Chondrocyte (in vitro differentiated cells): ENCODE measurements around the gene NRL. TPM values are rescaled to one million over a fixed set of nuclear protein-coding genes. Genes with fewer than 3 reads are reported as not detected.
A peak's percentile ranks its signal among the peaks of the same experiment; 100 is the strongest.

Source experiments
- DNase-seq: peaks from one replicate; pipeline ENCODE4 v3.0.0; 2021; ENCODE audit warnings: mixed read lengths, low spot score
- H3K27ac Mint-ChIP-seq: one replicate; pipeline ENCODE4 v1.8.0; 2021; ENCODE audit warnings: mild to moderate bottlenecking, moderate library complexity, mixed read lengths; ENCODE audit not compliant: unreplicated experiment
- H3K27me3 Mint-ChIP-seq: 2 replicates; pipeline ENCODE4 v1.8.0; 2021; ENCODE audit warnings: low read depth, mixed read lengths
- H3K36me3 Mint-ChIP-seq: 2 replicates; pipeline ENCODE4 v1.8.0; 2021; ENCODE audit warnings: low read depth, mixed read lengths
- H3K4me1 Mint-ChIP-seq: 2 replicates; pipeline ENCODE4 v1.8.0; 2021; ENCODE audit warnings: low read depth, mild to moderate bottlenecking, mixed read lengths
- H3K4me3 Mint-ChIP-seq: one replicate; pipeline ENCODE4 v1.8.0; 2021; ENCODE audit warnings: mild to moderate bottlenecking, moderate library complexity, mixed read lengths; ENCODE audit not compliant: unreplicated experiment
- H3K9me3 Mint-ChIP-seq: 2 replicates; pipeline ENCODE4 v1.8.0; 2021; ENCODE audit warnings: low read depth, mixed read lengths
- total RNA-seq: library from RNA; stranded (reverse); gene quantifications from 3 replicates; pipeline ENCODE4 v1.2.1, GENCODE V29; 2021
- TF ChIP-seq, protein P1 (sequence below): fragments of 200-600 bp; sonication (generic); IDR thresholded peaks from 2 replicates; pipeline ENCODE4 v1.5.0; 2021; ENCODE audit warnings: antibody characterized with exemption, mild to moderate bottlenecking, moderate library complexity

NRL gene
- total RNA-seq, 1 donor from 2014 or later = 1.6 TPM

DNA sequence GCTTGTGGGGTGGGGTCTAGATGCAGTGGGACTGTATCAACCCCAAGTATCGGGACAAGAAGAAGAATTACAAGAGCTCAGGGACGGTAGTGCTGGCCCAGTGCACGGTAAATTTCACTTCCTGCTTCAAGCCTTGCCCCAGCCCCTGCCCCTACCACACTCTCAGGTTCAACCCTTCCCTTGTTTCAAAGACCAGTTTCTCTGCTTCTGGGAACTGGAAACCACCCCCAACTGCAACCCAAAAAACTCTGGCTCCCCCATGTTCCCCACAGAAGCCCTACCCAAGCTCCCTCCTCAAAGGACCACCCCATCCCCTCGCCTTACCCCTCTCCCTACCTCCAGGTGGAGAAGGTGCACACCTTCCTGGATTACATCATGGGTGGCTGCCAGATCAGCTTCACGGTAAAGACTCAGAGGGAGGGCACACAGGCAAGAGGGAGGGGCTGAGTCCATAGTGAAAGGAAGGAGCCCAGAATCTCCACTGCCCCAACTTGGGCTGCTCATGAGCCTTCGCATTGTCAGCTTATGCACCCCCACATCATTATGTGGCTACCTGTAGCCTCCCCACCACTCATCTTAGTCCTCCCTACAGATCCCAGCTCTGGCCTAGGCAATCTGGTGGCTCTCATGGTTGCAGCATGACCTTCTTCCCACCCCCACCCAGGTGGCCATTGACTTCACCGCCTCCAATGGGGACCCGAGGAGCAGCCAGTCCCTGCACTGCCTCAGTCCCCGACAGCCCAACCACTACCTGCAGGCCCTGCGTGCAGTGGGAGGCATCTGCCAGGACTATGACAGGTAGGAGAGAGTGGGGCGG, 39.1 kb downstream of the NRL start:
- peaks cover 1% of the 10 kb centered on the region for H3K4me1 Mint-ChIP-seq
- no peaks in the 10 kb centered on the region for H3K36me3 Mint-ChIP-seq
- no peak overlapping the region for H3K4me3 Mint-ChIP-seq
- H3K27me3 Mint-ChIP-seq = peaks cover 28% of the 10 kb centered on the region
- H3K27ac Mint-ChIP-seq = no peak overlapping the region
- no peaks in the 10 kb centered on the region for H3K9me3 Mint-ChIP-seq
- TF ChIP-seq, protein P1, sequence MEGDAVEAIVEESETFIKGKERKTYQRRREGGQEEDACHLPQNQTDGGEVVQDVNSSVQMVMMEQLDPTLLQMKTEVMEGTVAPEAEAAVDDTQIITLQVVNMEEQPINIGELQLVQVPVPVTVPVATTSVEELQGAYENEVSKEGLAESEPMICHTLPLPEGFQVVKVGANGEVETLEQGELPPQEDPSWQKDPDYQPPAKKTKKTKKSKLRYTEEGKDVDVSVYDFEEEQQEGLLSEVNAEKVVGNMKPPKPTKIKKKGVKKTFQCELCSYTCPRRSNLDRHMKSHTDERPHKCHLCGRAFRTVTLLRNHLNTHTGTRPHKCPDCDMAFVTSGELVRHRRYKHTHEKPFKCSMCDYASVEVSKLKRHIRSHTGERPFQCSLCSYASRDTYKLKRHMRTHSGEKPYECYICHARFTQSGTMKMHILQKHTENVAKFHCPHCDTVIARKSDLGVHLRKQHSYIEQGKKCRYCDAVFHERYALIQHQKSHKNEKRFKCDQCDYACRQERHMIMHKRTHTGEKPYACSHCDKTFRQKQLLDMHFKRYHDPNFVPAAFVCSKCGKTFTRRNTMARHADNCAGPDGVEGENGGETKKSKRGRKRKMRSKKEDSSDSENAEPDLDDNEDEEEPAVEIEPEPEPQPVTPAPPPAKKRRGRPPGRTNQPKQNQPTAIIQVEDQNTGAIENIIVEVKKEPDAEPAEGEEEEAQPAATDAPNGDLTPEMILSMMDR = no peak
- DNase-seq = no peak

DNA sequence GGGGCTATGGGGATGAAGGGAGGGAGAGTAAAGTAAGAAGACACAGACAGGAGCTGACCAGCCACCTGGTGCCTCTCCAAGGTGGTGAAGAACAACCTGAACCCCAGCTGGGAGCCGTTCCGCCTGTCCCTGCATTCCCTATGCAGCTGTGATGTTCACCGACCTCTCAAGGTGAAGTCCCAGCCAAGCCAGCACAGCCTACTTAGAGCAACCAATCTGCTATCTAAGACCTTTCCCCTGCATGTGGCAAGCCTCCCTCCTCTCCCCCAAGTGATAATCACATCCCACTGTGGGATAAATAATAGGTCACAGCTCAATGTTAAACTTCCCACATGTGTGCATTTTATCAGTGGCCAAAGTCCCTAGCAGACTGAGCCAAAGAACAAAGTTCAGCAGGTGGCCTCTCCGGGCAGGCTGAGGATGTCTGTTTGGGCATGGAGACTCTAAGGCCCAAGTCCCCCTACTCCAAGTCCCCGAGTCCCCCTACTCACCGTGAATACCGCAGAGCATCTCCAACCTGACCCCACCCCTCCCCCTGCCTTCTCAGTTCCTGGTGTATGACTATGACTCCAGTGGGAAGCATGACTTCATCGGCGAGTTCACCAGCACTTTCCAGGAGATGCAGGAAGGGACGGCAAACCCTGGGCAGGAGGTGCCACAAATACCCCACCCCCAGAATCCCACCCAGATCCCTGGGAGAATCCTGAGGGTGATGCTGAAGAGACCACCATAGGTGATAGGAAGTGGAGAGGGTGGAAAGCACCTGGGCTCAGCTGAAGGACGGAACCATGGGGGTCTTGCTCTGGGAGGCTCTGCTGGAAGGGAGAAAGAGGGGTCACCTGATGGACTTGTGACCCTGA, 39.9 kb downstream of the NRL start:
- Mint-ChIP-seq H3K9me3 (no peaks in the 10 kb centered on the region), H3K27me3 (peaks cover 29% of the 10 kb centered on the region), H3K4me3 (no peak overlapping the region), H3K27ac (no peak overlapping the region), H3K4me1 (no peaks in the 10 kb centered on the region), H3K36me3 (no peaks in the 10 kb centered on the region)
- DNase-seq = no peak
- TF ChIP-seq, protein P1 = no peak

DNA sequence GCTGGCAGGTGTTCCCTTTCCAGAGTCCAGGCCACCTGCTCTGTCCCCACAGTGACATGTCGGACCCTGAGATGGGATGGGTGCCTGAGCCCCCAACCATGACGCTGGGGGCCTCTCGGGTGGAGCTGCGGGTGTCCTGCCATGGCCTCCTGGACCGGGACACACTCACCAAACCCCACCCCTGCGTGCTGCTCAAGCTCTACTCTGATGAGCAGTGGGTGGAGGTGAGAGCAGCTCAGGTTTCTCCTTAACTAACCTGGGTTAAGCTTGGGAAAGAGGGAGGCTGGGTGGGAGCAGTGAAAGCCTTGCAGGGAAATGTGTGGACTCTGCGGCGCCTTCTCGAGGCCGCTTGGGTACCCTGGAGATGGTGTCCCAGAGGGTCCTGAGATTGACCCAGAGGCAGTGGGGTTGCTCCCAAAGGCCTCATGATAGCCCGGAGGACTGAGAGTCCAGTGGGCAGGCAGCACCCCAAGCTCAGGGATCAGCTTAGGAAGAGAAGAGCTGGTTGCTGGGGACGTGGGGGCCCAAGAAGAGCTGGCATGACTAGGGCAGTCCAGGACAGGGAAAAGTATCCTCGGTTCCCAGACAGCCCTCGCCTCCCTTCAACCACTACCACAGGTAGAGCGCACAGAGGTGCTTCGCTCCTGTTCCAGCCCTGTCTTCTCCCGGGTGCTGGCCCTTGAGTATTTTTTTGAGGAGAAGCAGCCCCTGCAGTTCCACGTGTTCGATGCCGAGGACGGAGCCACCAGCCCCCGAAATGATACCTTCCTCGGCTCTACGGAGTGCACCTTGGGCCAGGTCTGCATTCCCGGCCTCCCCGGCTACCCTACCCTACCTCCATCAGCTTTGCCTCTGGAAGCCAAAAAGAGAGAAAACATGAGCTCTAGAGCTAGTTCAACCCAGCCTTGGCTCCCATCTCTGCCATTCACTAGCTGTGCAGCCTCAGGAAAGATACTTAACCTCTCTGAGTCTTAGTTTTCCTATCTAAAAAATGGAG, 41.6 kb downstream of the NRL start:
- H3K27me3 Mint-ChIP-seq = peaks cover 23% of the 10 kb centered on the region
- no peaks in the 10 kb centered on the region for H3K4me1 Mint-ChIP-seq
- H3K36me3 Mint-ChIP-seq = no peaks in the 10 kb centered on the region
- no peak for DNase-seq
- H3K27ac Mint-ChIP-seq = no peak overlapping the region
- TF ChIP-seq, protein P1 = no peak
- no peak overlapping the region for H3K4me3 Mint-ChIP-seq
- H3K9me3 Mint-ChIP-seq = no peaks in the 10 kb centered on the region

DNA sequence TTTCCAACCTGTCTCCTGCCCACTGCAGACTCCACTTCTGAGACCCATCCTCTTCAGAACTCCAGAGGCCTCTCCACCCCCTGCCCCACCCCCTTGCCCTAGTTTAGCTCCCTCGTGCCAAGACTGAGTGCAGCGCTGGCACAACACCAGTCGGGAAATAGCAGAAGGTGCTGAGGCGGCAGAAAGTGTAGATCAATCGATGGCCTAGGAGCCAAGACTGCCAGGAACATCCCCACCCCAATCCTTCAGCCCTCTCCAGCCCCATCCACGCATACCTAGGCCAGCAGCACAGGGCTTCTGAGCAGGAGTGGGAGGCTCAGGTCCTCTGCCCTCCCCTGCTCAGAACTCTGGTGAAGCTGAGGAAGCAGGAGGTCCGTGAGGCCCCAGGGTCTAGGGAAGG, 42.3 kb downstream of the NRL start:
- peaks cover 24% of the 10 kb centered on the region for H3K27me3 Mint-ChIP-seq
- H3K27ac Mint-ChIP-seq = no peak overlapping the region
- DNase-seq = peak; percentile 76
- no peaks in the 10 kb centered on the region for H3K4me1 Mint-ChIP-seq
- no peaks in the 10 kb centered on the region for H3K36me3 Mint-ChIP-seq
- no peak overlapping the region for H3K4me3 Mint-ChIP-seq
- TF ChIP-seq, protein P1 = no peak
- no peaks in the 10 kb centered on the region for H3K9me3 Mint-ChIP-seq
